Measurements from ENCODE around the gene RIT1.

Gene RIT1

DNA sequence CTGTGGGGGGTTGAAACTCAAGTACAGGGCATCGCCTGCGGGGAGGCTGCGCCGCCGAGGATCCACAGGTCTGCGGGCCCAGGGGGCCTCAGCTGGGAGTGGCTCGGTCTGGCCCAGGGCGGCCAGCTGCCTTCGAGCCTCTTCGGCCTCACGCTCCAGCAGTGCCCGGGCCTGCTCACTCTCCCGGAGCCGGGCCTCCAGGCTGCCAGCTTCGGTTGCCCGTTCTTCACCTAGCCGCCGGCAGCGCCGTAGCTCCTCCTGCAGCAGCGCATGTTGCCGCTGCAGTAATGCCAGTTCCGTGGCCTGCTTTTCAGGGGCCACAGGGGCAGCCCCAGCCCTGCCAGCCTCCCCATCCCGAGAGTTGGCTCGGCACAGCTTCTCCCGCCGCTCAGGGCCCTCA is 39.7 kb upstream of the RIT1 start:
- Histone ChIP-seq H3K4me1 (ENCODE audit: insufficient read depth, low read length, severe bottlenecking) (peaks cover 30% of the 10 kb centered on the region), H3F3A (ENCODE audit: insufficient read depth, low read length) (no peaks in the 10 kb centered on the region), H3K27me3 (ENCODE audit: insufficient read depth, low read length) (no peaks in the 10 kb centered on the region), H3K9me2 (ENCODE audit: low read depth, low read length) (no peaks in the 10 kb centered on the region), H2AFZ (ENCODE audit: low read length) (no peak overlapping the region), H4K20me1 (ENCODE audit: insufficient read depth, low read length) (no peaks in the 10 kb centered on the region), H3K79me2 (ENCODE audit: insufficient read depth, low read length) (no peaks in the 10 kb centered on the region), H3K9me3 (ENCODE audit: low read length) (no peaks in the 10 kb centered on the region), H3K4me3 (ENCODE audit: low read depth, low read length, poor library complexity, severe bottlenecking) (no peak overlapping the region), H3K36me3 (ENCODE audit: insufficient read depth, low read length) (peaks cover 92% of the 10 kb centered on the region), H3K9ac (ENCODE audit: low read length) (no peak overlapping the region), H3K4me2 (ENCODE audit: low read length) (no peak overlapping the region), H3K27ac (ENCODE audit: low read depth, low read length, poor library complexity, severe bottlenecking) (no peak overlapping the region)
- TF ChIP-seq EZH2 (IDR thresholded peaks at IDR 0.05; ENCODE audit: borderline replicate concordance, low read length), result no peak
- TF ChIP-seq, protein P1, sequence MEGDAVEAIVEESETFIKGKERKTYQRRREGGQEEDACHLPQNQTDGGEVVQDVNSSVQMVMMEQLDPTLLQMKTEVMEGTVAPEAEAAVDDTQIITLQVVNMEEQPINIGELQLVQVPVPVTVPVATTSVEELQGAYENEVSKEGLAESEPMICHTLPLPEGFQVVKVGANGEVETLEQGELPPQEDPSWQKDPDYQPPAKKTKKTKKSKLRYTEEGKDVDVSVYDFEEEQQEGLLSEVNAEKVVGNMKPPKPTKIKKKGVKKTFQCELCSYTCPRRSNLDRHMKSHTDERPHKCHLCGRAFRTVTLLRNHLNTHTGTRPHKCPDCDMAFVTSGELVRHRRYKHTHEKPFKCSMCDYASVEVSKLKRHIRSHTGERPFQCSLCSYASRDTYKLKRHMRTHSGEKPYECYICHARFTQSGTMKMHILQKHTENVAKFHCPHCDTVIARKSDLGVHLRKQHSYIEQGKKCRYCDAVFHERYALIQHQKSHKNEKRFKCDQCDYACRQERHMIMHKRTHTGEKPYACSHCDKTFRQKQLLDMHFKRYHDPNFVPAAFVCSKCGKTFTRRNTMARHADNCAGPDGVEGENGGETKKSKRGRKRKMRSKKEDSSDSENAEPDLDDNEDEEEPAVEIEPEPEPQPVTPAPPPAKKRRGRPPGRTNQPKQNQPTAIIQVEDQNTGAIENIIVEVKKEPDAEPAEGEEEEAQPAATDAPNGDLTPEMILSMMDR (IDR thresholded peaks at IDR 0.05; ENCODE audit: low read length), result no peak

DNA sequence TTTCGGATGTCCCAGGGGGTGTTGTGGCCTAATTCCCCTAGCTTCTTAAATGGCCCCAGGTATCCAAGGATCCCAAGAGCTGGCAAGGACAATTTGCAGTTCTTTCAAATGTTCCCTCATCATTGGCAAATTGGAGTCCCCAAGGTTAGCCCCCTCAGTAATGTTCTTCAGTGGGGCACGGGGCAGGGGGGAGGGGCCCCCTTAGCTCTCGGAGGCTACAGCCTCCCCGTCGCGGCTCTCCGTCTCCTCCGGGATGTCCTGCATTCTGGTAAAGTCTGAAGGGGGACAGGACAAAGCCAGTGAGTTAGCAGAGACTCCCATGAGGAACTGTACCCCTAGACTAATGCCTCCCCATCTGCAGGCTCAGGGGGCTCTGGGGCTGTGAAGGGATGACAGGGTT is 36.6 kb upstream of the RIT1 start:
- no peaks in the 10 kb centered on the region for H3K27me3 ChIP-seq (ENCODE audit: insufficient read depth, low read length)
- peak overlapping the region; percentile 91 for H3K27ac ChIP-seq (ENCODE audit: low read depth, low read length, poor library complexity, severe bottlenecking)
- no peak overlapping the region for H2AFZ ChIP-seq (ENCODE audit: low read length)
- no peaks in the 10 kb centered on the region for H3K9me3 ChIP-seq (ENCODE audit: low read length)
- no peaks in the 10 kb centered on the region for H4K20me1 ChIP-seq (ENCODE audit: insufficient read depth, low read length)
- H3K9ac ChIP-seq (ENCODE audit: low read length), result no peak overlapping the region
- no peak overlapping the region for H3K4me3 ChIP-seq (ENCODE audit: low read depth, low read length, poor library complexity, severe bottlenecking)
- peaks cover 60% of the 10 kb centered on the region for H3K4me1 ChIP-seq (ENCODE audit: insufficient read depth, low read length, severe bottlenecking)
- peaks cover 66% of the 10 kb centered on the region for H3K36me3 ChIP-seq (ENCODE audit: insufficient read depth, low read length)
- no peaks in the 10 kb centered on the region for H3K9me2 ChIP-seq (ENCODE audit: low read depth, low read length)
- no peak for TF ChIP-seq EZH2 (IDR thresholded peaks at IDR 0.05; ENCODE audit: borderline replicate concordance, low read length)
- TF ChIP-seq, protein P1 (IDR thresholded peaks at IDR 0.05; ENCODE audit: low read length), result no peak
- no peaks in the 10 kb centered on the region for H3F3A ChIP-seq (ENCODE audit: insufficient read depth, low read length)
- no peaks in the 10 kb centered on the region for H3K79me2 ChIP-seq (ENCODE audit: insufficient read depth, low read length)
- no peak overlapping the region for H3K4me2 ChIP-seq (ENCODE audit: low read length)

DNA sequence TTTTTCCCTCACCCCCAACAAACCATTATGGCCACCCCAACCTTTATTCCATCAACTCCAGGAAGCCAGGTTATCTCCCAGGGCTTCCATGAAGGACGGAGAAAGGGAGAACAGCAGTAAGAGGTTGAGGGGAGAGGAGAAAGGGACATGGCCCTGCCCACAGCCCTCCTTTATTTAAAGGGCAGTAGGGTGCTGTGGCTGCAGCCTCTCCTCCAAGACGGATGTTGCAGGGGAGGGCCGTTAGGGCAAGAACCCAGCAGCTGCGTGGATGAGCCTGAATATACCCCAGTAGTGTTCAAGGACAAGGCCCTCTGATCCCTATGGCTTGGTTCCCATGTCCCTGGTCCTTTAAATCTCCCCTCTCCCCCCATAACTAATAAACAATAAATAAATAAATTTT is 36.1 kb upstream of the RIT1 start:
- H4K20me1 ChIP-seq (ENCODE audit: insufficient read depth, low read length), result no peaks in the 10 kb centered on the region
- no peak overlapping the region for H3K4me3 ChIP-seq (ENCODE audit: low read depth, low read length, poor library complexity, severe bottlenecking)
- no peak overlapping the region for H2AFZ ChIP-seq (ENCODE audit: low read length)
- peak overlapping the region; percentile 38; the same call in 1 of the 2 replicates for H3K4me2 ChIP-seq (ENCODE audit: low read length)
- no peaks in the 10 kb centered on the region for H3K9me2 ChIP-seq (ENCODE audit: low read depth, low read length)
- TF ChIP-seq EZH2 (IDR thresholded peaks at IDR 0.05; ENCODE audit: borderline replicate concordance, low read length), result no peak
- TF ChIP-seq, protein P1 (IDR thresholded peaks at IDR 0.05; ENCODE audit: low read length), result no peak
- no peaks in the 10 kb centered on the region for H3K9me3 ChIP-seq (ENCODE audit: low read length)
- no peak overlapping the region; the same call in 1 of the 2 replicates for H3K9ac ChIP-seq (ENCODE audit: low read length)
- H3K27ac ChIP-seq (ENCODE audit: low read depth, low read length, poor library complexity, severe bottlenecking), result peak overlapping the region; percentile 91
- H3K4me1 ChIP-seq (ENCODE audit: insufficient read depth, low read length, severe bottlenecking), result peaks cover 65% of the 10 kb centered on the region
- H3K36me3 ChIP-seq (ENCODE audit: insufficient read depth, low read length), result peaks cover 62% of the 10 kb centered on the region
- no peaks in the 10 kb centered on the region for H3F3A ChIP-seq (ENCODE audit: insufficient read depth, low read length)
- no peaks in the 10 kb centered on the region for H3K79me2 ChIP-seq (ENCODE audit: insufficient read depth, low read length)
- H3K27me3 ChIP-seq (ENCODE audit: insufficient read depth, low read length), result no peaks in the 10 kb centered on the region

All from OCI-LY1 (cell line).